ENCODE measurements around the gene METTL13. TPM values are rescaled to one million over a fixed set of nuclear protein-coding genes. Genes with fewer than 3 reads are reported as not detected.
A peak's percentile ranks its signal among the peaks of the same experiment; 100 is the strongest.

Gene METTL13
- total and polyA plus RNA-seq, 8 donors, result 5.2 to 16.6 (median 9.9) TPM

GRCh38 chr1:171802207-171802606 is 20.7 kb downstream of the METTL13 start:
- Histone ChIP-seq H3K9me3 (no peaks in the 10 kb centered on the region), H3K4me3 (no peak overlapping the region), H3K27ac (no peak overlapping the region), H3K27me3 (no peaks in the 10 kb centered on the region), H3K4me1 (no peaks in the 10 kb centered on the region), H3K36me3 (peaks cover 0 to 4% (median 0%) of the 10 kb centered on the region in 3 donors)
- ATAC-seq (no peak), DNase-seq (no peak), FAIRE-seq (no peak)
- TF ChIP-seq CTCF (IDR thresholded peaks at IDR 0.05), result no peak
- WGBS, 2 donors, result 86 to 90% methylated on average over 3 of the region's 3 CpGs
- intact Hi-C loops (cut with DNase I), result loop anchor here (5.0 to 10.0 kb wide), 3 partner anchors 173 to 190 kb away; no protein-coding TSS in a partner anchor

- no peaks in the 10 kb centered on the region for H3K36me3 ChIP-seq
- H3K9me3 ChIP-seq, result no peaks in the 10 kb centered on the region
- no peaks in the 10 kb centered on the region for H3K4me1 ChIP-seq
- no peaks in the 10 kb centered on the region for H3K27me3 ChIP-seq
- ATAC-seq (no peak), FAIRE-seq (no peak), DNase-seq (no peak)
- intact Hi-C loops (cut with DNase I), result loop anchor here (5.0 to 10.0 kb wide), 3 partner anchors 172 to 189 kb away; no protein-coding TSS in a partner anchor
- TF ChIP-seq CTCF (IDR thresholded peaks at IDR 0.05), result no peak
- WGBS, 2 donors, result 56% methylated on average over 2 of the region's 2 CpGs
- H3K27ac ChIP-seq, result no peak overlapping the region
- H3K4me3 ChIP-seq, result no peak overlapping the region
Observed at GRCh38 chr1:171803045-171803444, 21.6 kb downstream of the METTL13 start.

DNA sequence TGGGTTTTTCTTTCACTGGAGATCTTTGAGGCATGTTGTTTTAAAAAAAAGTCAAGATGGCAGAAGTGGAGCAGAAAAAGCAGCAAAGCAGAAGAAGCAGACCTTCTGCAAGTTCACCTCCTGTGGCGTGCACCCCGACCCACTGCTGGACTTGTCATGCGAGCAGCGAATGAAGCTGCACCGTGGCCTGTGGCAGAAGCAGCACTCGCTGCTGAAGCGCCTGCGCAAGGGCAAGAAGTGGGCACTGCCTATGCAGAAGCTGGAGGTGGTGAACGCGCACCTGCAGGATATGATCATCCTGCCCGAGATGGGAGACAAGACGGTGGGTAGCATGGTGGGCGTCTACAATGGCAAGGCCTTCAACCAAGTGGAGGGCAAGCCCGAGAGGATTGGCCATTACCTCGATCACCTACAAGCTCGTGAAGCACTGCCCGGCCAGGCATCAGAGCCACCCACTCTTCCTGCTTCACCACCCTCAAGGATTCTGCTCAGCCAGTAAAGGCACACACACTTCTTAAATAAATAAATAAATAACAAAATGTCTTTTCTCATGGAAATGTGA is 22.1 kb downstream of the METTL13 start:
- no peak for DNase-seq
- Histone ChIP-seq H3K27me3 (no peaks in the 10 kb centered on the region), H3K4me3 (no peak overlapping the region), H3K36me3 (no peaks in the 10 kb centered on the region), H3K9me3 (no peaks in the 10 kb centered on the region), H3K27ac (no peak overlapping the region), H3K4me1 (no peaks in the 10 kb centered on the region)
- intact Hi-C loops (cut with DNase I), result loop anchor here (5.0 to 10.0 kb wide), 3 partner anchors 171 to 189 kb away; no protein-coding TSS in a partner anchor
- no peak for FAIRE-seq
- WGBS, 2 donors, result 87 to 92% methylated on average over 17 of the region's 17 CpGs
- ATAC-seq, result no peak
- TF ChIP-seq CTCF (IDR thresholded peaks at IDR 0.05), result no peak

DNA sequence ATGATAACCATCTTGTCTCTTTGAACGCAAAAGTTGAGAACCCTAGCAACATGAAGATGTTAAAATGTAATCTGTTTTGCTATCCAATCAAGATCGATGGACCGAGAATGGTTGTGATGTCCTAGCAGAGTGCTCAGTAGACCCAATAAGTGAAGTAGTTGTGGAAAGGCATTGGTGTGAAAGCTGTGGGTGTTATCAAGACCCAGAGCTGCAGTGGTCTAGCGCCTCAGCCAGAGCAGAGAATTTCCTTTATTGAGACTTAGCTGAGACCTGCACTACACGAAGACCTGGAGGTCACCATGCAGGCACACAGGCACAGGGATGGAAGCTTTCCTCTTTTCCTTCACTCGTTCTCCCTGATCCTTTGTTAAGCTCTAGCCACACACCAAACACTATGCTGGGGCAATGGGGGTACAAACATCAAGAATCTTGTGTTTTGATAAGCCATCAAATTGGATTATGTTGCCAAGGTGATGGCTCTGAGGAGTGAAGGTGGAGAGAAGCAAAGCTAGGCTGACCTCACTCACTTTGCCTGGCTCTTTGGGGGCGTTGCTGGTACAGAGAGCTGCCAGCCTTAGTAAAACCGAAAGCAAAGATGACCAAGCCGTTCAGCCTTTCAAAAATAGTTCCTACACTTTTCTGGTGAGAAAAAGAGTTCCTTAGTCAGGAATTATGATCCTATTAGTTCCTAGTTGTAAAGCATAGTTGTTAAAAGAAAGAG is 24.1 kb downstream of the METTL13 start:
- H3K9me3 ChIP-seq, result no peaks in the 10 kb centered on the region
- H3K4me1 ChIP-seq, result no peaks in the 10 kb centered on the region
- DNase-seq (no peak), ATAC-seq (peak in 1 of 4 donors; percentile 45), FAIRE-seq (no peak)
- no peaks in the 10 kb centered on the region for H3K27me3 ChIP-seq
- WGBS, 2 donors, result 60 to 72% methylated on average over 9 of the region's 9 CpGs
- intact Hi-C loops (cut with DNase I), result loop anchor here in 2 of 3 donors (10.0 kb wide), 2 partner anchors 169 to 179 kb away; no protein-coding TSS in a partner anchor
- no peak for TF ChIP-seq CTCF (IDR thresholded peaks at IDR 0.05)
- H3K4me3 ChIP-seq, result no peak overlapping the region
- H3K36me3 ChIP-seq, result no peaks in the 10 kb centered on the region
- no peak overlapping the region for H3K27ac ChIP-seq

DNA sequence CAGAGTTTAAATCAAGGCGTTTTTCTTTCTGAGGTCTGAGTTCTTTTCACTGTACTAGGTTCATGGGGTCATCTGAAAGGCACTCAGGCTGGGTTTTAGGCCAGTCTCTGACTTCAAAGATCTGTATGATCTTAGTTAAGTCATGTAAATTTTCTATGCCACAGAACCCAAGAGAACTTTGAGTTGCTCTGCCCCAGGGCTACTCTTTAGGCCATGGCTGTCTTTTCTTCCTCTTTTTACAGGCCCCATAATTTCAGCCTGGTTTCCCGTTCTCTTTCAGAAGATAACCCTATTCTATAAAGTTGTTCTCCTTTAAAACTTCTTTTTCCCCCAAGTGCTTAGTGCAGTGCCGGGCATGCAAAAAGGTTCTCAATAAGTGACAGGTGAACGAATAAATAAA is 26.1 kb downstream of the METTL13 start:
- FAIRE-seq, result no peak
- intact Hi-C loops (cut with DNase I), result loop anchor here in 2 of 3 donors (10.0 kb wide), 2 partner anchors 167 to 177 kb away; no protein-coding TSS in a partner anchor
- no peaks in the 10 kb centered on the region for H3K27me3 ChIP-seq
- ATAC-seq, result no peak
- no peak overlapping the region for H3K27ac ChIP-seq
- no peaks in the 10 kb centered on the region for H3K9me3 ChIP-seq
- no peaks in the 10 kb centered on the region for H3K4me1 ChIP-seq
- no peaks in the 10 kb centered on the region for H3K36me3 ChIP-seq
- no peak for DNase-seq
- WGBS, 2 donors, result 67 to 85% methylated on average over 4 of the region's 4 CpGs
- no peak for TF ChIP-seq CTCF (IDR thresholded peaks at IDR 0.05)
- H3K4me3 ChIP-seq, result no peak overlapping the region

Data from pancreas (tissue), 10 donors.